ENCODE data around the gene RGS2.

The RGS2 gene

DNA sequence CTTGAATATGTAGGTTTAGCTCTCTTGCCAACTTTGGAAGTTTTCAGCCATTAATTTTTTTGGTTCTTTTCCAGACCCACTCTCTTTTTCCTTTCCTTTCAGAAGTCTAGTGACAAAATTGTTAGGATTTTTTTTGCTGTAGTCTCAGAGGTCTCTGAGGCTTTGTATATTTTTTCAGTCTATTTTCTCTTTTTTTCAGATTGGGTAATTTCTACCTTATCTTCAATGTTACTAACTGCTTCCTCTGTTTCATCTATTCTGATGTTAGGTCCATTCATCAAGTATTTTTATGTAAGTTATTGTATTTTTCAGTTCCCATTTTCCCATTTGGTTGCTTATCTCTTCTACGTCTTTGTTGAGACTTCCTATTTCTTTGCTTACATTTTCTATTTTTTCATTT, 15.7 kb downstream of the RGS2 start:
- no peak overlapping the region for H2AFZ ChIP-seq (ENCODE audit: low read length)
- H3K4me1 ChIP-seq (ENCODE audit: low read length), result peaks cover 9% of the 10 kb centered on the region
- no peaks in the 10 kb centered on the region for H3K36me3 ChIP-seq (replicated peaks; ENCODE audit: insufficient read depth, low read length)
- no peak overlapping the region for H3K4me3 ChIP-seq (ENCODE audit: low read length)
- no peaks in the 10 kb centered on the region for H4K20me1 ChIP-seq (ENCODE audit: insufficient read depth, low read length)
- H3K4me2 ChIP-seq (ENCODE audit: low read depth, low read length), result no peak overlapping the region
- no peak for DNase-seq
- no peaks in the 10 kb centered on the region for H3K9me2 ChIP-seq (replicated peaks; ENCODE audit: insufficient read depth, low read length)
- H3K9ac ChIP-seq (ENCODE audit: low read length), result no peak overlapping the region
- no peaks in the 10 kb centered on the region for H3K79me2 ChIP-seq (ENCODE audit: low read length)
- no peaks in the 10 kb centered on the region for H3K9me3 ChIP-seq (replicated peaks; ENCODE audit: insufficient read depth, low read length)
- no peaks in the 10 kb centered on the region for H3K27me3 ChIP-seq (replicated peaks; ENCODE audit: insufficient read depth, low read length)
- H3K27ac ChIP-seq (ENCODE audit: low read length), result no peak overlapping the region
- H3F3A ChIP-seq (ENCODE audit: insufficient read depth, low read length), result no peaks in the 10 kb centered on the region
- TF ChIP-seq EZH2phosphoT487 (IDR thresholded peaks at IDR 0.05; ENCODE audit: low read length) (no peak), EZH2 (optimal IDR thresholded peaks at IDR 0.05; ENCODE audit: low read depth, low read length) (no peak)
- TF ChIP-seq, protein P1, sequence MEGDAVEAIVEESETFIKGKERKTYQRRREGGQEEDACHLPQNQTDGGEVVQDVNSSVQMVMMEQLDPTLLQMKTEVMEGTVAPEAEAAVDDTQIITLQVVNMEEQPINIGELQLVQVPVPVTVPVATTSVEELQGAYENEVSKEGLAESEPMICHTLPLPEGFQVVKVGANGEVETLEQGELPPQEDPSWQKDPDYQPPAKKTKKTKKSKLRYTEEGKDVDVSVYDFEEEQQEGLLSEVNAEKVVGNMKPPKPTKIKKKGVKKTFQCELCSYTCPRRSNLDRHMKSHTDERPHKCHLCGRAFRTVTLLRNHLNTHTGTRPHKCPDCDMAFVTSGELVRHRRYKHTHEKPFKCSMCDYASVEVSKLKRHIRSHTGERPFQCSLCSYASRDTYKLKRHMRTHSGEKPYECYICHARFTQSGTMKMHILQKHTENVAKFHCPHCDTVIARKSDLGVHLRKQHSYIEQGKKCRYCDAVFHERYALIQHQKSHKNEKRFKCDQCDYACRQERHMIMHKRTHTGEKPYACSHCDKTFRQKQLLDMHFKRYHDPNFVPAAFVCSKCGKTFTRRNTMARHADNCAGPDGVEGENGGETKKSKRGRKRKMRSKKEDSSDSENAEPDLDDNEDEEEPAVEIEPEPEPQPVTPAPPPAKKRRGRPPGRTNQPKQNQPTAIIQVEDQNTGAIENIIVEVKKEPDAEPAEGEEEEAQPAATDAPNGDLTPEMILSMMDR (IDR thresholded peaks at IDR 0.05; ENCODE audit: low read length), result no peak

DNA sequence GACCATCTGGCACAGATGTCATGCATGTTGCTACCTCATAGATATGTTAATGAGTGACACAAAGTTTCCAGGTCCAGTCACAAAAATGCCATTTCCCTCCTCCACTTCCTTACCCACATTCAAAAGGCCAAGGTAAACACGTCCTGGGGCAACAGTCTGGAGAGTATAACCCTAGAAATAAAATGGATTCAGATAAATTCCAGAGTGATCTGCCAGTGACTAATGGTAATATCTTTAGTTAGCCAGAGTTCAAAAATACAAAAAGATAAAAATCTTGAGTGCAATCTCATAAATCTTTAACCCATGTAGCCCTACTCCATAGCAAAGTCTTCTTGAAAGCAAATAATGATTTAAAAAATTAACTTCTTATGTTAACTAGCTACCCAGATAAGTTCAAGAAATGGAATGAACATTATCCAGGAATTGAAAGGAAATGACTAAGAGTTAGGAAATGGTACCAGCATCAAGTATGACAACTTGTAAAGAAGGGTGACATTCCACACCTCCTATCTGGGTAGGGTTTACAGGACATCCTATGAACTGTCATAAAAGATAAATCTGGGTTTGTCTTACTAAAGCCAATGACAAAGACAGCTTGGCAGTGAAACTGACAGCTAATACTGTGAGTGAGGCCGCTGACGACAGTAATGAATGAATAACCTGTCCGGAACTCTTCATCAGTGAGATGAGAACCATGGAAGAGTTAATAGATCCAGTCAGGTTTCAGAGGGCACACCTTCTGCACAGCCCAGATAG, 18.1 kb downstream of the RGS2 start:
- Histone ChIP-seq H3K4me3 (ENCODE audit: low read length) (peak overlapping the region; percentile 31), H2AFZ (ENCODE audit: low read length) (peak overlapping the region; percentile 37), H3K27me3 (replicated peaks; ENCODE audit: insufficient read depth, low read length) (no peaks in the 10 kb centered on the region), H3F3A (ENCODE audit: insufficient read depth, low read length) (no peaks in the 10 kb centered on the region), H3K9me2 (replicated peaks; ENCODE audit: insufficient read depth, low read length) (no peaks in the 10 kb centered on the region), H3K79me2 (ENCODE audit: low read length) (no peaks in the 10 kb centered on the region), H3K36me3 (replicated peaks; ENCODE audit: insufficient read depth, low read length) (no peaks in the 10 kb centered on the region), H3K4me1 (ENCODE audit: low read length) (peaks cover 9% of the 10 kb centered on the region), H3K4me2 (ENCODE audit: low read depth, low read length) (peak overlapping the region; percentile 42), H3K27ac (ENCODE audit: low read length) (peak overlapping the region; percentile 38; the same call in 1 of the 2 replicates), H4K20me1 (ENCODE audit: insufficient read depth, low read length) (no peaks in the 10 kb centered on the region), H3K9me3 (replicated peaks; ENCODE audit: insufficient read depth, low read length) (no peaks in the 10 kb centered on the region), H3K9ac (ENCODE audit: low read length) (peak overlapping the region; percentile 22; the same call in 1 of the 2 replicates)
- TF ChIP-seq, protein P1 (IDR thresholded peaks at IDR 0.05; ENCODE audit: low read length), result no peak
- TF ChIP-seq EZH2 (optimal IDR thresholded peaks at IDR 0.05; ENCODE audit: low read depth, low read length) (no peak), EZH2phosphoT487 (IDR thresholded peaks at IDR 0.05; ENCODE audit: low read length) (no peak)
- peak; percentile 87 for DNase-seq

DNA sequence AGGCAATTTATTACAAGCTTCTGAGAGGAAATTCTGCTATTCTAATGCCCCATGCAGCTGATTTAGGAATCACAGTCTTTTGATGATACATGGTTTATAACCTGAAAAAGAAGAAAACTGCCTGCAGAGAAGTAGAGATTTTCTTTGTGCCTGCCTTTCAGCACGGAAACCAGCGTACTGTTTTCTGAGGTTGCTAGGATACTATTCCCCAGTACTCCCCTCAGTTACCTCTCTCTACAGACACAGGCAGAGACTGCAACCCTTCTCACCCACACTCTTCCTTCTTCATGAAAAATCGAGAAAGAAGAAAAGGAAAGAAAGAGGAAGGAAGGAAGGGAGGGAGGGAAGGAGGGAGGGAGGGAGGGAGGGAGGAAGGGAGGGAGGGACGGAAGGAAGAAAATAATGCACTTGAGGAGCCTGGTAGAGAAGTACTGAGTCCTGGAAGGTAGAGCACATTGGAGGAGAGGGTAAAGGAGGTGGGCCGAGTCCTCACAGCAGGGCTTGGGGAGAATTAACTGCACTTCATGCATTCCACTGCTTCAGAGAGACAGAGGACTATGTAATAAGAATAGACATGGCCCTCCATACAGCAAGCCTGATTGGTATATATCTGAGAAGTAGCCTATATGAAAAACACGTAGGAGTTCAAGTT, 21.9 kb downstream of the RGS2 start:
- no peak overlapping the region for H3K9ac ChIP-seq (ENCODE audit: low read length)
- H3K4me2 ChIP-seq (ENCODE audit: low read depth, low read length), result no peak overlapping the region
- no peaks in the 10 kb centered on the region for H3K9me3 ChIP-seq (replicated peaks; ENCODE audit: insufficient read depth, low read length)
- no peaks in the 10 kb centered on the region for H3K27me3 ChIP-seq (replicated peaks; ENCODE audit: insufficient read depth, low read length)
- H2AFZ ChIP-seq (ENCODE audit: low read length), result no peak overlapping the region
- no peaks in the 10 kb centered on the region for H3K79me2 ChIP-seq (ENCODE audit: low read length)
- DNase-seq, result no peak
- no peak overlapping the region for H3K27ac ChIP-seq (ENCODE audit: low read length)
- TF ChIP-seq, protein P1 (IDR thresholded peaks at IDR 0.05; ENCODE audit: low read length), result no peak
- no peak for TF ChIP-seq EZH2phosphoT487 (IDR thresholded peaks at IDR 0.05; ENCODE audit: low read length)
- TF ChIP-seq EZH2 (optimal IDR thresholded peaks at IDR 0.05; ENCODE audit: low read depth, low read length), result no peak
- no peaks in the 10 kb centered on the region for H3K9me2 ChIP-seq (replicated peaks; ENCODE audit: insufficient read depth, low read length)
- no peaks in the 10 kb centered on the region for H3K36me3 ChIP-seq (replicated peaks; ENCODE audit: insufficient read depth, low read length)
- no peaks in the 10 kb centered on the region for H4K20me1 ChIP-seq (ENCODE audit: insufficient read depth, low read length)
- peaks cover 9% of the 10 kb centered on the region for H3K4me1 ChIP-seq (ENCODE audit: low read length)
- H3F3A ChIP-seq (ENCODE audit: insufficient read depth, low read length), result no peaks in the 10 kb centered on the region
- H3K4me3 ChIP-seq (ENCODE audit: low read length), result no peak overlapping the region
